HL-60 (cell line): ENCODE data around the gene INSRR.
A peak's percentile ranks its signal among the peaks of the same experiment; 100 is the strongest.

ENCODE experiments used
- GABPA ChIP-seq: IDR thresholded peaks from 2 replicates; pipeline ENCODE4 v1.6.1; 2012; ENCODE audit warnings: low read depth
- POLR2AphosphoS5 ChIP-seq: IDR thresholded peaks from 2 replicates; pipeline ENCODE4 v1.6.1; 2012; ENCODE audit warnings: low read depth
- SPI1 ChIP-seq: IDR thresholded peaks from 2 replicates; pipeline ENCODE4 v1.6.1; 2012; ENCODE audit warnings: low read depth, mild to moderate bottlenecking, borderline replicate concordance
- TF ChIP-seq, protein P1 (sequence below): IDR thresholded peaks from one replicate; pipeline ENCODE4 v1.5.1; 2011; ENCODE audit warnings: low read length, control low read depth, inconsistent platforms; ENCODE audit not compliant: insufficient read depth
- TF ChIP-seq, protein P2 (sequence below): IDR thresholded peaks from 2 replicates; pipeline ENCODE4 v1.6.1; 2012; ENCODE audit warnings: low read depth; ENCODE audit not compliant: insufficient replicate concordance

GRCh38 chr1:156889802-156890580 lies 31.1 kb upstream of the INSRR start:
- TF ChIP-seq, protein P1, sequence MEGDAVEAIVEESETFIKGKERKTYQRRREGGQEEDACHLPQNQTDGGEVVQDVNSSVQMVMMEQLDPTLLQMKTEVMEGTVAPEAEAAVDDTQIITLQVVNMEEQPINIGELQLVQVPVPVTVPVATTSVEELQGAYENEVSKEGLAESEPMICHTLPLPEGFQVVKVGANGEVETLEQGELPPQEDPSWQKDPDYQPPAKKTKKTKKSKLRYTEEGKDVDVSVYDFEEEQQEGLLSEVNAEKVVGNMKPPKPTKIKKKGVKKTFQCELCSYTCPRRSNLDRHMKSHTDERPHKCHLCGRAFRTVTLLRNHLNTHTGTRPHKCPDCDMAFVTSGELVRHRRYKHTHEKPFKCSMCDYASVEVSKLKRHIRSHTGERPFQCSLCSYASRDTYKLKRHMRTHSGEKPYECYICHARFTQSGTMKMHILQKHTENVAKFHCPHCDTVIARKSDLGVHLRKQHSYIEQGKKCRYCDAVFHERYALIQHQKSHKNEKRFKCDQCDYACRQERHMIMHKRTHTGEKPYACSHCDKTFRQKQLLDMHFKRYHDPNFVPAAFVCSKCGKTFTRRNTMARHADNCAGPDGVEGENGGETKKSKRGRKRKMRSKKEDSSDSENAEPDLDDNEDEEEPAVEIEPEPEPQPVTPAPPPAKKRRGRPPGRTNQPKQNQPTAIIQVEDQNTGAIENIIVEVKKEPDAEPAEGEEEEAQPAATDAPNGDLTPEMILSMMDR: peak; percentile 63
- TF ChIP-seq GABPA (no peak), POLR2AphosphoS5 (no peak), SPI1 (no peak)
- TF ChIP-seq, protein P2, sequence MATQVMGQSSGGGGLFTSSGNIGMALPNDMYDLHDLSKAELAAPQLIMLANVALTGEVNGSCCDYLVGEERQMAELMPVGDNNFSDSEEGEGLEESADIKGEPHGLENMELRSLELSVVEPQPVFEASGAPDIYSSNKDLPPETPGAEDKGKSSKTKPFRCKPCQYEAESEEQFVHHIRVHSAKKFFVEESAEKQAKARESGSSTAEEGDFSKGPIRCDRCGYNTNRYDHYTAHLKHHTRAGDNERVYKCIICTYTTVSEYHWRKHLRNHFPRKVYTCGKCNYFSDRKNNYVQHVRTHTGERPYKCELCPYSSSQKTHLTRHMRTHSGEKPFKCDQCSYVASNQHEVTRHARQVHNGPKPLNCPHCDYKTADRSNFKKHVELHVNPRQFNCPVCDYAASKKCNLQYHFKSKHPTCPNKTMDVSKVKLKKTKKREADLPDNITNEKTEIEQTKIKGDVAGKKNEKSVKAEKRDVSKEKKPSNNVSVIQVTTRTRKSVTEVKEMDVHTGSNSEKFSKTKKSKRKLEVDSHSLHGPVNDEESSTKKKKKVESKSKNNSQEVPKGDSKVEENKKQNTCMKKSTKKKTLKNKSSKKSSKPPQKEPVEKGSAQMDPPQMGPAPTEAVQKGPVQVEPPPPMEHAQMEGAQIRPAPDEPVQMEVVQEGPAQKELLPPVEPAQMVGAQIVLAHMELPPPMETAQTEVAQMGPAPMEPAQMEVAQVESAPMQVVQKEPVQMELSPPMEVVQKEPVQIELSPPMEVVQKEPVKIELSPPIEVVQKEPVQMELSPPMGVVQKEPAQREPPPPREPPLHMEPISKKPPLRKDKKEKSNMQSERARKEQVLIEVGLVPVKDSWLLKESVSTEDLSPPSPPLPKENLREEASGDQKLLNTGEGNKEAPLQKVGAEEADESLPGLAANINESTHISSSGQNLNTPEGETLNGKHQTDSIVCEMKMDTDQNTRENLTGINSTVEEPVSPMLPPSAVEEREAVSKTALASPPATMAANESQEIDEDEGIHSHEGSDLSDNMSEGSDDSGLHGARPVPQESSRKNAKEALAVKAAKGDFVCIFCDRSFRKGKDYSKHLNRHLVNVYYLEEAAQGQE: no peak
